SK-N-SH (cell line): ENCODE data around the gene TREML4. TPM values are rescaled to one million over a fixed set of nuclear protein-coding genes. Genes with fewer than 3 reads are reported as not detected.

ENCODE experiments used
- CTCF ChIA-PET: fragments of 300-600, 350-600 bp; formaldehyde crosslinking; extraction: SDS; loops from one replicate; lab custom pipeline; 2021; lab: Yijun Ruan, JAX
- POLR2A ChIA-PET: fragments of 350-600 bp; sonication (Branson Sonifier 250); formaldehyde crosslinking; extraction: SDS; loops from one replicate; lab custom pipeline; 2020; ENCODE audit warnings: antibody characterized with exemption, inconsistent platforms; lab: Yijun Ruan, JAX
- DNase-seq: peaks from one replicate; pipeline ENCODE4 v3.0.0; 2012
- H2AFZ ChIP-seq: fragments of 200-600 bp; sonication (generic); 2 replicates; pipeline ENCODE4 v1.8.1; 2016; ENCODE audit warnings: antibody characterized with exemption, mild to moderate bottlenecking, low read depth
- H3F3A ChIP-seq: fragments of 200-600 bp; sonication (generic); replicated peaks from 2 replicates; pipeline ENCODE3; 2016; ENCODE audit warnings: antibody characterized with exemption, mild to moderate bottlenecking; ENCODE audit not compliant: insufficient read depth
- H3K27ac ChIP-seq, 2 experiments: fragments of 200-500 bp in 1 of 2; fragments of 200-600 bp in 1 of 2; sonication (Bioruptor generic) in 1 of 2; sonication (generic), shearing (Covaris generic) in 1 of 2; 2 replicates each; pipeline versions ENCODE4 v1.5.1 to v1.6.1; 2014 to 2016; ENCODE audit warnings: low read depth in 2 of 2, inconsistent platforms in 1 of 2, low read length in 1 of 2, mild to moderate bottlenecking in 1 of 2, mixed read lengths in 1 of 2
- H3K27me3 ChIP-seq: fragments of 200-600 bp; sonication (generic), shearing (Covaris generic); 2 replicates; pipeline ENCODE4 v1.6.1; 2016; ENCODE audit warnings: mixed run types; ENCODE audit not compliant: insufficient read depth
- H3K36me3 ChIP-seq, 2 experiments: fragments of 200-500 bp in 1 of 2; fragments of 200-600 bp in 1 of 2; sonication (Bioruptor generic) in 1 of 2; sonication (generic) in 1 of 2; replicated peaks in 1 of 2; 2 replicates each; pipeline versions ENCODE3 to v1.5.1; 2014 to 2016; ENCODE audit warnings: low read length in 1 of 2, mild to moderate bottlenecking in 1 of 2; ENCODE audit not compliant: insufficient read depth in 2 of 2, control insufficient read depth in 1 of 2
- H3K4me1 ChIP-seq, 2 experiments: fragments of 200-500 bp in 1 of 2; fragments of 200-600 bp in 1 of 2; sonication (Bioruptor generic) in 1 of 2; sonication (generic), shearing (Covaris generic) in 1 of 2; 2 replicates each; pipeline versions ENCODE4 v1.5.1 to v1.6.1; 2014 to 2016; ENCODE audit warnings: low read depth in 1 of 2, low read length in 1 of 2, mixed run types in 1 of 2; ENCODE audit not compliant: insufficient read depth in 2 of 2, control insufficient read depth in 1 of 2
- H3K4me2 ChIP-seq: fragments of 200-600 bp; sonication (generic), shearing (Covaris generic); 2 replicates; pipeline ENCODE4 v1.6.1; 2017; ENCODE audit warnings: mixed run types
- H3K4me3 ChIP-seq, 2 experiments: fragments of 200-500 bp in 1 of 2; fragments of 200-600 bp in 1 of 2; sonication (Bioruptor generic) in 1 of 2; sonication (generic), shearing (Covaris generic) in 1 of 2; 2 replicates each; pipeline versions ENCODE4 v1.5.1 to v1.8.1; 2014 to 2016; ENCODE audit warnings: low read depth in 2 of 2, inconsistent platforms in 1 of 2, low read length in 1 of 2, mild to moderate bottlenecking in 1 of 2, mixed read lengths in 1 of 2, moderate library complexity in 1 of 2
- H3K79me2 ChIP-seq: fragments of 200-600 bp; sonication (generic); 2 replicates; pipeline ENCODE4 v1.8.1; 2017; ENCODE audit warnings: mild to moderate bottlenecking; ENCODE audit not compliant: insufficient read depth
- H3K9ac ChIP-seq: fragments of 200-600 bp; sonication (generic); 2 replicates; pipeline ENCODE4 v1.6.1; 2017; ENCODE audit warnings: mixed run types
- H3K9me2 ChIP-seq: fragments of 200-600 bp; sonication (generic); 2 replicates; pipeline ENCODE4 v1.6.1; 2017; ENCODE audit warnings: mixed run types
- H3K9me3 ChIP-seq: fragments of 200-600 bp; sonication (generic); 2 replicates; pipeline ENCODE4 v1.6.1; 2017; ENCODE audit warnings: mixed run types, mild to moderate bottlenecking, moderate library complexity
- H4K20me1 ChIP-seq: fragments of 200-600 bp; sonication (generic); 2 replicates; pipeline ENCODE4 v1.6.1; 2017; ENCODE audit warnings: mild to moderate bottlenecking, mixed run types; ENCODE audit not compliant: insufficient read depth
- CHD2 ChIP-seq: fragments of 150-350 bp; IDR thresholded peaks from 2 replicates; pipeline ENCODE4 v1.6.1; 2018; ENCODE audit warnings: low read length; ENCODE audit not compliant: partially characterized antibody
- ELF1 ChIP-seq: IDR thresholded peaks from 2 replicates; pipeline ENCODE4 v1.4.0; 2012
- EP300 ChIP-seq, 2 experiments: IDR thresholded peaks; 2 replicates each; pipeline versions ENCODE4 v1.4.0 to v1.6.1; 2012; ENCODE audit warnings: borderline replicate concordance in 1 of 2, low read depth in 1 of 2, low read length in 1 of 2
- EZH2phosphoT487 ChIP-seq: fragments of 200-600 bp; sonication (generic); IDR thresholded peaks from 2 replicates; pipeline ENCODE4 v1.6.1; 2017; ENCODE audit warnings: low read depth, mixed run types, mild to moderate bottlenecking, antibody characterized with exemption, moderate library complexity, borderline replicate concordance
- FOSL2 ChIP-seq: IDR thresholded peaks from 2 replicates; pipeline ENCODE4 v1.4.0; 2012; ENCODE audit warnings: low read depth, mild to moderate bottlenecking, moderate library complexity, borderline replicate concordance
- FOXJ3 ChIP-seq: sonication (generic); formaldehyde crosslinking; IDR thresholded peaks from 2 replicates; pipeline ENCODE4 v1.5.1; 2020; ENCODE audit warnings: mild to moderate bottlenecking, missing genetic modification reagents
- FOXM1 ChIP-seq: IDR thresholded peaks from 2 replicates; pipeline ENCODE4 v1.4.0; 2012; ENCODE audit warnings: low read depth, mild to moderate bottlenecking
- GABPA ChIP-seq: IDR thresholded peaks from 2 replicates; pipeline ENCODE4 v1.4.0; 2012; ENCODE audit warnings: low read depth, mild to moderate bottlenecking
- RXRA ChIP-seq: IDR thresholded peaks from 2 replicates; pipeline ENCODE4 v1.4.0; 2012; ENCODE audit warnings: low read depth, mild to moderate bottlenecking, borderline replicate concordance
- SIN3A ChIP-seq: IDR thresholded peaks from 2 replicates; pipeline ENCODE4 v1.6.1; 2012; ENCODE audit warnings: low read depth, mild to moderate bottlenecking, low read length, moderate library complexity, borderline replicate concordance
- SMC3 ChIP-seq: IDR thresholded peaks from 2 replicates; pipeline ENCODE4 v1.6.1; 2012; ENCODE audit warnings: low read depth, low read length, improper control_type of control experiment
- TAF1 ChIP-seq: IDR thresholded peaks from 2 replicates; pipeline ENCODE4 v1.6.1; 2012; ENCODE audit warnings: low read depth, mild to moderate bottlenecking, low read length, moderate library complexity, borderline replicate concordance
- TCF12 ChIP-seq: IDR thresholded peaks from 2 replicates; pipeline ENCODE4 v1.4.0; 2012
- WGBS: methylation state at CpG from one replicate; pipeline ENCODE4 v1.1.6; 2017; ENCODE audit warnings: low lambda C conversion rate; 5-methylcytosine and 5-hydroxymethylcytosine counted together
- polyA plus RNA-seq, 3 experiments: library from polyadenylated mRNA; depleted of rRNA; stranded (reverse); fragments of >200 nt; gene quantifications; 2 replicates each; pipeline ENCODE4 v1.2.3, GENCODE V29; 2012
- TF ChIP-seq, protein P1 (sequence below): IDR thresholded peaks from 2 replicates; pipeline ENCODE4 v1.4.0; 2012; ENCODE audit warnings: low read depth
- TF ChIP-seq, protein P2 (sequence below): fragments of 200-600 bp; sonication (generic); IDR thresholded peaks from 2 replicates; pipeline ENCODE4 v1.6.1; 2017; ENCODE audit warnings: antibody characterized with exemption, mild to moderate bottlenecking, moderate library complexity
- TF ChIP-seq, protein P3 (sequence below): IDR thresholded peaks from 2 replicates; pipeline ENCODE4; 2012
- TF ChIP-seq, protein P4 (sequence below): fragments of 150-350 bp; IDR thresholded peaks from 2 replicates; pipeline ENCODE4 v1.6.1; 2016; ENCODE audit warnings: mild to moderate bottlenecking, low read depth, low read length
- TF ChIP-seq, protein P5 (sequence below): IDR thresholded peaks from 2 replicates; pipeline ENCODE4 v1.6.1; 2012; ENCODE audit warnings: mild to moderate bottlenecking, low read depth, low read length, moderate library complexity
- TF ChIP-seq, protein P6 (sequence below): fragments of 150-350 bp; IDR thresholded peaks from 2 replicates; pipeline ENCODE4 v1.6.1; 2017; ENCODE audit warnings: antibody characterized with exemption, low read length, low read depth, borderline replicate concordance

The TREML4 gene
- polyA plus RNA-seq, 1 of the 3 experiments (the other 2 are of a cell fraction), result not detected

DNA sequence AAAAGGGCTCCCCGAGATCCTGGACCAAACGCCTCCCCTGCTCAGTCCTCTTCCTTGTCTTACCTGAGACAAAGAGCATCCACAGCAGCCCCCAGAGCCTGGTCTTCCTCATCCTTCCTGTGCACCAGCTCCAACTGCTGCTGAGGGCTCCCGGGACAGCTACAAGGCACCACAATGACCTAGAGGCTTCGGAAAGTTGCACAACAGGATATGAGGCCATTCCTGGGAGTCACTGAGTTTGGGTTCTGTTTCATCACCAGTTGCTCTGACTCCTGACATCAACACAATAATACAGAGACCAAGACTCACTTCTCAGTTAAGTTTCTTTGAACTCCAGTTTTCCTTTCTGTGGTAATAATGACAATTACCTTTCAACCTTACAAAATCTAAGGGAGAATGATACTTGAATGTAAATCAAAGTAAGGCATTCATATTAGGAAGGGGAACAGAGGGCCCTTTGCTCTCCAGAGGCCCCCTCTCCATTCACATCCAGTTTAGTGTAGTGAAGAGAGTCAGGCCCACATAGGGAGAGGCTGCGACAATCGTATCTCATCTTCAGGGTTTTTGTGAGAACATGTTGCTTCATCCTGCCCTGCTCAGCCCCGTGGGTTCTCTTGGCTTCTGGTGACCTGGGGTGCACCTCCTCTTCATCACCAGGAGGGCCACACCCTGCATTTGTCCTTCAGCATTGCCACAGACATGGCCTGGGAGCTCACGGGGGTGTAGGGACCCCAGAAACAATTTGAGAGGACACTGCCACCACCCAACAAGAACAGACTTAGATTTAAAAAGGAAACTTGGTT is 58.6 kb downstream of the TREML4 start, which contains the start of gene TREM1:
TREM1 (minus strand) TSS at position 139 of the 803 bp plus-strand sequence; CDS start at position 112, 27 bp downstream.
- WGBS, result 9% methylated on average over 7 of the region's 8 CpGs
- H3K27me3 ChIP-seq, result no peaks in the 10 kb centered on the region; the same call in 1 of the 2 replicates
- H3K9me2 ChIP-seq, result no peaks in the 10 kb centered on the region
- ChIA-PET POLR2A (no interaction called here), CTCF (interaction anchor here (3.7 kb wide), 1 partner anchor 19 kb away, joined by 10 read pairs; no protein-coding TSS in a partner anchor)
- no peaks in the 10 kb centered on the region for H4K20me1 ChIP-seq
- no peak for DNase-seq
- no peaks in the 10 kb centered on the region for H3K79me2 ChIP-seq
- no peaks in the 10 kb centered on the region for H3F3A ChIP-seq
- H3K9ac ChIP-seq, result no peak within 1 kb of the TSS
- H3K4me1 ChIP-seq, result no peaks in the 10 kb centered on the region
- no peak within 1 kb of the TSS for H3K4me3 ChIP-seq
- H2AFZ ChIP-seq, result no peak within 1 kb of the TSS
- no peaks in the 10 kb centered on the region for H3K9me3 ChIP-seq
- H3K27ac ChIP-seq, result no peak within 1 kb of the TSS
- TF ChIP-seq, protein P1, sequence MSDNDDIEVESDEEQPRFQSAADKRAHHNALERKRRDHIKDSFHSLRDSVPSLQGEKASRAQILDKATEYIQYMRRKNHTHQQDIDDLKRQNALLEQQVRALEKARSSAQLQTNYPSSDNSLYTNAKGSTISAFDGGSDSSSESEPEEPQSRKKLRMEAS, result no peak
- TF ChIP-seq ELF1 (no peak), SIN3A (no peak), RXRA (no peak), FOXJ3 (CRISPR knock-in tag) (no peak), FOXM1 (no peak), GABPA (no peak), TCF12 (no peak), EZH2phosphoT487 (no peak), SMC3 (no peak), TAF1 (no peak), FOSL2 (no peak), CHD2 (no peak), EP300 (IDR thresholded peaks at IDR 0.05; ENCODE audit: borderline replicate concordance in 1 of 2, low read depth in 1 of 2, low read length in 1 of 2) (no peak)
- TF ChIP-seq, protein P2, sequence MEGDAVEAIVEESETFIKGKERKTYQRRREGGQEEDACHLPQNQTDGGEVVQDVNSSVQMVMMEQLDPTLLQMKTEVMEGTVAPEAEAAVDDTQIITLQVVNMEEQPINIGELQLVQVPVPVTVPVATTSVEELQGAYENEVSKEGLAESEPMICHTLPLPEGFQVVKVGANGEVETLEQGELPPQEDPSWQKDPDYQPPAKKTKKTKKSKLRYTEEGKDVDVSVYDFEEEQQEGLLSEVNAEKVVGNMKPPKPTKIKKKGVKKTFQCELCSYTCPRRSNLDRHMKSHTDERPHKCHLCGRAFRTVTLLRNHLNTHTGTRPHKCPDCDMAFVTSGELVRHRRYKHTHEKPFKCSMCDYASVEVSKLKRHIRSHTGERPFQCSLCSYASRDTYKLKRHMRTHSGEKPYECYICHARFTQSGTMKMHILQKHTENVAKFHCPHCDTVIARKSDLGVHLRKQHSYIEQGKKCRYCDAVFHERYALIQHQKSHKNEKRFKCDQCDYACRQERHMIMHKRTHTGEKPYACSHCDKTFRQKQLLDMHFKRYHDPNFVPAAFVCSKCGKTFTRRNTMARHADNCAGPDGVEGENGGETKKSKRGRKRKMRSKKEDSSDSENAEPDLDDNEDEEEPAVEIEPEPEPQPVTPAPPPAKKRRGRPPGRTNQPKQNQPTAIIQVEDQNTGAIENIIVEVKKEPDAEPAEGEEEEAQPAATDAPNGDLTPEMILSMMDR, result no peak
- TF ChIP-seq, protein P3, sequence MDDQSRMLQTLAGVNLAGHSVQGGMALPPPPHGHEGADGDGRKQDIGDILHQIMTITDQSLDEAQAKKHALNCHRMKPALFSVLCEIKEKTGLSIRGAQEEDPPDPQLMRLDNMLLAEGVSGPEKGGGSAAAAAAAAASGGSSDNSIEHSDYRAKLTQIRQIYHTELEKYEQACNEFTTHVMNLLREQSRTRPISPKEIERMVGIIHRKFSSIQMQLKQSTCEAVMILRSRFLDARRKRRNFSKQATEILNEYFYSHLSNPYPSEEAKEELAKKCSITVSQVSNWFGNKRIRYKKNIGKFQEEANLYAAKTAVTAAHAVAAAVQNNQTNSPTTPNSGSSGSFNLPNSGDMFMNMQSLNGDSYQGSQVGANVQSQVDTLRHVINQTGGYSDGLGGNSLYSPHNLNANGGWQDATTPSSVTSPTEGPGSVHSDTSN, result no peak
- TF ChIP-seq, protein P4, sequence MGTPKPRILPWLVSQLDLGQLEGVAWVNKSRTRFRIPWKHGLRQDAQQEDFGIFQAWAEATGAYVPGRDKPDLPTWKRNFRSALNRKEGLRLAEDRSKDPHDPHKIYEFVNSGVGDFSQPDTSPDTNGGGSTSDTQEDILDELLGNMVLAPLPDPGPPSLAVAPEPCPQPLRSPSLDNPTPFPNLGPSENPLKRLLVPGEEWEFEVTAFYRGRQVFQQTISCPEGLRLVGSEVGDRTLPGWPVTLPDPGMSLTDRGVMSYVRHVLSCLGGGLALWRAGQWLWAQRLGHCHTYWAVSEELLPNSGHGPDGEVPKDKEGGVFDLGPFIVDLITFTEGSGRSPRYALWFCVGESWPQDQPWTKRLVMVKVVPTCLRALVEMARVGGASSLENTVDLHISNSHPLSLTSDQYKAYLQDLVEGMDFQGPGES, result no peak
- TF ChIP-seq, protein P5, sequence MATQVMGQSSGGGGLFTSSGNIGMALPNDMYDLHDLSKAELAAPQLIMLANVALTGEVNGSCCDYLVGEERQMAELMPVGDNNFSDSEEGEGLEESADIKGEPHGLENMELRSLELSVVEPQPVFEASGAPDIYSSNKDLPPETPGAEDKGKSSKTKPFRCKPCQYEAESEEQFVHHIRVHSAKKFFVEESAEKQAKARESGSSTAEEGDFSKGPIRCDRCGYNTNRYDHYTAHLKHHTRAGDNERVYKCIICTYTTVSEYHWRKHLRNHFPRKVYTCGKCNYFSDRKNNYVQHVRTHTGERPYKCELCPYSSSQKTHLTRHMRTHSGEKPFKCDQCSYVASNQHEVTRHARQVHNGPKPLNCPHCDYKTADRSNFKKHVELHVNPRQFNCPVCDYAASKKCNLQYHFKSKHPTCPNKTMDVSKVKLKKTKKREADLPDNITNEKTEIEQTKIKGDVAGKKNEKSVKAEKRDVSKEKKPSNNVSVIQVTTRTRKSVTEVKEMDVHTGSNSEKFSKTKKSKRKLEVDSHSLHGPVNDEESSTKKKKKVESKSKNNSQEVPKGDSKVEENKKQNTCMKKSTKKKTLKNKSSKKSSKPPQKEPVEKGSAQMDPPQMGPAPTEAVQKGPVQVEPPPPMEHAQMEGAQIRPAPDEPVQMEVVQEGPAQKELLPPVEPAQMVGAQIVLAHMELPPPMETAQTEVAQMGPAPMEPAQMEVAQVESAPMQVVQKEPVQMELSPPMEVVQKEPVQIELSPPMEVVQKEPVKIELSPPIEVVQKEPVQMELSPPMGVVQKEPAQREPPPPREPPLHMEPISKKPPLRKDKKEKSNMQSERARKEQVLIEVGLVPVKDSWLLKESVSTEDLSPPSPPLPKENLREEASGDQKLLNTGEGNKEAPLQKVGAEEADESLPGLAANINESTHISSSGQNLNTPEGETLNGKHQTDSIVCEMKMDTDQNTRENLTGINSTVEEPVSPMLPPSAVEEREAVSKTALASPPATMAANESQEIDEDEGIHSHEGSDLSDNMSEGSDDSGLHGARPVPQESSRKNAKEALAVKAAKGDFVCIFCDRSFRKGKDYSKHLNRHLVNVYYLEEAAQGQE, result no peak
- TF ChIP-seq, protein P6, sequence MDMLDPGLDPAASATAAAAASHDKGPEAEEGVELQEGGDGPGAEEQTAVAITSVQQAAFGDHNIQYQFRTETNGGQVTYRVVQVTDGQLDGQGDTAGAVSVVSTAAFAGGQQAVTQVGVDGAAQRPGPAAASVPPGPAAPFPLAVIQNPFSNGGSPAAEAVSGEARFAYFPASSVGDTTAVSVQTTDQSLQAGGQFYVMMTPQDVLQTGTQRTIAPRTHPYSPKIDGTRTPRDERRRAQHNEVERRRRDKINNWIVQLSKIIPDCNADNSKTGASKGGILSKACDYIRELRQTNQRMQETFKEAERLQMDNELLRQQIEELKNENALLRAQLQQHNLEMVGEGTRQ, result no peak
- TF ChIP-seq, all 33 proteins: peak for 0
- no peaks in the 10 kb centered on the region for H3K36me3 ChIP-seq
- H3K4me2 ChIP-seq, result no peak within 1 kb of the TSS
